SH-SY5Y (cell line): ENCODE measurements around the gene CCNF.

ENCODE experiments used
- GATA2 ChIP-seq: IDR thresholded peaks from 2 replicates; pipeline ENCODE4 v1.6.1; 2011; ENCODE audit warnings: mild to moderate bottlenecking, low read depth, low read length
- GATA3 ChIP-seq: IDR thresholded peaks from 2 replicates; pipeline ENCODE4 v1.6.1; 2011; ENCODE audit warnings: low read depth, mild to moderate bottlenecking, low read length, moderate library complexity

DNA sequence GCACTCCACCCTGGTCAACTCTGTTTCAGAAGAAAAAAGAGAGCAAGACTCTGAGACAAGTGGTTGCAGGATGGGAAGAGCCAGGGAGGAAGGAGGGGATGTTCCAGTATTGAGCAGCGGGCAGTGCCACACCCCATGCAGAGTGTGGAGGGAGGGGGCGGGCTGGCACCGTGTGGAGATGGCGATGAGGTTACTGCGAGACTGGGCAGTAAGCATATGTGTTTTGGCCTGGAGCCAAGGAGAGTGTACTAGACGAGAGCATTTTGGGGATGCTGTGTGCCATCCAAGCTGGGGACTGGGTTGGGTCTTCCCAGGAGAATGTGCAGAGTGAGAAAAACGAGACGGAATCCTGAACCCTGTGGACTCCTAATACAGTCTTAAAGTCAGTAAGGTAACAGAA lies 49.0 kb downstream of the CCNF start:
- TF ChIP-seq GATA3 (no peak), GATA2 (no peak)
